Activated CD8-positive, alpha-beta memory T cell treated with anti-CD3 and anti-CD28 coated beads, Interleukin-2, amount 10 ng/mL, durations not matched to agents 7 days and 5 days (primary cell): Measurements from ENCODE around the gene MAT2A. TPM values are rescaled to one million over a fixed set of nuclear protein-coding genes. Genes with fewer than 3 reads are reported as not detected.
"Not testable (repeated sequence)": the region's sequence is repeated elsewhere in the genome, so short reads cannot be mapped to it uniquely, and the experiment has no call there.

Experiments
- ATAC-seq: fragments of 150-1000 bp; cut with Tn5 transposase; one replicate; pipeline ENCODE4 v1.10.0; 2021; ENCODE audit warnings: moderate library complexity
- CTCF ChIA-PET: fragments of 350-600 bp; sonication (Branson Sonifier 250); formaldehyde crosslinking; loops from one replicate; lab custom pipeline; 2021; ENCODE audit warnings: antibody characterized with exemption; lab: Charles Lee
- DNase-seq: peaks from one replicate; pipeline ENCODE4 v3.0.0-alpha.2; 2020
- H3K27ac Mint-ChIP-seq: one replicate; pipeline ENCODE4 v1.8.0; 2021; ENCODE audit warnings: mild to moderate bottlenecking, mixed read lengths
- H3K27me3 Mint-ChIP-seq: one replicate; pipeline ENCODE4 v1.8.0; 2021; ENCODE audit warnings: mixed read lengths
- H3K36me3 Mint-ChIP-seq: one replicate; pipeline ENCODE4 v1.8.0; 2021; ENCODE audit warnings: mild to moderate bottlenecking, mixed read lengths
- H3K4me1 Mint-ChIP-seq: one replicate; pipeline ENCODE4 v1.8.0; 2021; ENCODE audit warnings: mixed read lengths
- H3K4me3 Mint-ChIP-seq: one replicate; pipeline ENCODE4 v1.8.0; 2021; ENCODE audit warnings: mild to moderate bottlenecking, moderate library complexity, mixed read lengths
- H3K9me3 Mint-ChIP-seq: one replicate; pipeline ENCODE4 v1.8.0; 2022; ENCODE audit warnings: low read depth, mixed read lengths
- total RNA-seq, 2 experiments: library from RNA; stranded (reverse); gene quantifications; one replicate each; pipeline ENCODE4 v1.2.3, GENCODE V29; 2021

The MAT2A gene
- total RNA-seq, 2 experiments from 2014 or later: 271 to 336 TPM

DNA sequence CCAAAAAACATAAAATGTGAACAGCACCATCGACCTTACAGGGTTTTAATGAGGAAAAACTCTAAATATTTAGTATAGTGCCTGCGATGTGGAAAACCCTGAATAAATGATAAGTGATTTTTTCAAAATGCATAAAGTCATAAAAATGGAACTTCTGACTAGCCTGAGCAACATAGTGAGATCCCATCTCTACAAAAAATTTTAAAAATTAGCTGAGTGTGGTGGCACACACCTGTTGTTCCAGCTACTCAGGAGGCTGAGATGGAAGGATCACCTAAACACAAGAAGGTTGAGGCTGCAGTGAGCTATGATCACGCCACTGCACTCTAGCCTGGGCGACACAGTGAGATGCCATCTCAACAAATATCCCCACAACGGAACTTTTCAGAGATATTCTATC lies 18.2 kb downstream of the MAT2A start:
- no peak overlapping the region for H3K27ac Mint-ChIP-seq
- H3K4me1 Mint-ChIP-seq: peaks cover 26% of the 10 kb centered on the region
- CTCF ChIA-PET: interaction anchor here (1.2 to 22.1 kb wide), 4 partner anchors 8 to 229 kb away, joined by 3 to 458 read pairs (median 4); partner anchors contain the start of genes SH2D6 and TGOLN2
- H3K4me3 Mint-ChIP-seq: no peak overlapping the region
- no peaks in the 10 kb centered on the region for H3K27me3 Mint-ChIP-seq
- peaks cover 13% of the 10 kb centered on the region for H3K36me3 Mint-ChIP-seq
- no peak for DNase-seq
- no peaks in the 10 kb centered on the region for H3K9me3 Mint-ChIP-seq
- ATAC-seq: no peak

DNA sequence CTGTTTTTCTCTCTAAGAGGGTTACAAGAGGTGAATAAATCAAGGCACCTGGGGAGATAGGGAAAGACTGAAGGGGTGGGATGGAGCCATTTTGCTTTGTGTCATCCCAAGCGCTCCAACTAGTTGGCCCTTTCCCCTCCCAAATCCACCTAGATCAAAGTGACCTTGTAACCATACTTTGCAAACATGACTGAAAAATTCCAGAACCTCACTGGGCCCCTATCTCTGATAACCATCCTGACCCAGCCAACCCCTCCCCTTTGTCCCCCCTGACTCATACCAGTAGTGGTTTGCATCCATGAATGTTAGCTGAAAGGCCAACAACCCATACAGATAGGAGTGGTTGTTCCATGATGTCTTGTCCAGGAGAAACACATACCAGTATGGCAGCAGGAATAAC lies 19.2 kb downstream of the MAT2A start:
- Mint-ChIP-seq H3K36me3 (peaks cover 10% of the 10 kb centered on the region), H3K27ac (no peak overlapping the region), H3K4me3 (no peak overlapping the region)

DNA sequence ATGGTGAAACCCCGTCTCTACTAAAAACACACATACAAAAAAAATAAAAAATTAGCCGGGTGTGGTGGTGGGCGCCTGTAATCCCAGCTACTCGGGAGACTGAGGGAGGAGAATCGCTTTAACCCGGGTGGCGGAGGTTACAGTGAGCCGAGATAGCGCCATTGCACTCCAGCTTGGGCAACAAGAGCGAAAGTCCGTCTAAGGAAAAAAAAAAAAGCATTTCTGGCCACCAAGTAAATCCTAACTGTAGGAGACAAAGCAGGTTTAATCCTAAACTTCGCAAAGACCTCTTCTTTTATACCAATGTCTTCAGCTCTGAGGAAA lies 21.4 kb downstream of the MAT2A start:
- H3K4me1 Mint-ChIP-seq: peaks cover 32% of the 10 kb centered on the region
- not testable (repeated sequence) for ATAC-seq

More for the DNA sequence above, 19.2 kb downstream of the MAT2A start:
- CTCF ChIA-PET: interaction anchor here (1.1 to 1.5 kb wide), 2 partner anchors 25 to 139 kb away, joined by 3 to 6 read pairs; no protein-coding TSS in a partner anchor
- Mint-ChIP-seq H3K9me3 (no peaks in the 10 kb centered on the region), H3K4me1 (peaks cover 28% of the 10 kb centered on the region), H3K27me3 (no peaks in the 10 kb centered on the region)
- DNase-seq: no peak
- no peak for ATAC-seq

DNA sequence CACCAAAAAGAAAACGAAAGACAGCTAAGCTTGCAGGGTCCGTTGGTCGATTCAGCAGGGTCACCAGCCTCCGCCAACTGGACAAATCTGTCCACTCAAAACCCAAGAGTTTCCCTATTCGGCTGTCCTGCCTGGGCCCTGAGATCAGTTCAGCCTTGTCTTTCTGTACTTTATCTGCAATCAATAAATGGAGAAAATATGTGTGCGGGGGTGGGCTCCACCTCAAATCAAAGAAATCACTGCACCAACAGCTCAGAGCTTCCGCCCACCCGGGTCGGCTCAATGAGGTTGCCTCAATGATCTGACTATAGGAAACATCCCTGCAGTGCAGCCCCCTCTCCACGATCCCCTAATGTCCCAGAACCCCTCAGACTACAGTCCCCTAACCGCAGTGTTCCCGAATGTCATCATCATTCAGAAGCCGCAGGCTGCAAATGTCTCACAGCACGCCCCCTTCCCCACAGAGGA lies 21.9 kb downstream of the MAT2A start:
- CTCF ChIA-PET: interaction anchor here (0.9 to 2.4 kb wide), 8 partner anchors 9 to 261 kb away, joined by 3 to 19 read pairs (median 4); partner anchors contain the start of genes SH2D6 and VAMP8
- H3K4me1 Mint-ChIP-seq: peaks cover 32% of the 10 kb centered on the region
- DNase-seq (no peak), ATAC-seq (peak; percentile 20)
- peak overlapping the region; percentile 91 for H3K27ac Mint-ChIP-seq
- H3K9me3 Mint-ChIP-seq: no peaks in the 10 kb centered on the region
- peaks cover 6% of the 10 kb centered on the region for H3K36me3 Mint-ChIP-seq
- peak overlapping the region; percentile 86 for H3K4me3 Mint-ChIP-seq
- H3K27me3 Mint-ChIP-seq: no peaks in the 10 kb centered on the region

More for the DNA sequence above, 21.4 kb downstream of the MAT2A start:
- H3K9me3 Mint-ChIP-seq, DNase-seq, H3K27me3 Mint-ChIP-seq, H3K36me3 Mint-ChIP-seq: not testable (repeated sequence)
- CTCF ChIA-PET: interaction anchor here (0.9 to 2.4 kb wide), 7 partner anchors 8 to 260 kb away, joined by 3 to 19 read pairs (median 4); partner anchors contain the start of genes SH2D6 and VAMP8
- Mint-ChIP-seq H3K27ac (peak overlapping the region; percentile 91), H3K4me3 (peak overlapping the region; percentile 86)

DNA sequence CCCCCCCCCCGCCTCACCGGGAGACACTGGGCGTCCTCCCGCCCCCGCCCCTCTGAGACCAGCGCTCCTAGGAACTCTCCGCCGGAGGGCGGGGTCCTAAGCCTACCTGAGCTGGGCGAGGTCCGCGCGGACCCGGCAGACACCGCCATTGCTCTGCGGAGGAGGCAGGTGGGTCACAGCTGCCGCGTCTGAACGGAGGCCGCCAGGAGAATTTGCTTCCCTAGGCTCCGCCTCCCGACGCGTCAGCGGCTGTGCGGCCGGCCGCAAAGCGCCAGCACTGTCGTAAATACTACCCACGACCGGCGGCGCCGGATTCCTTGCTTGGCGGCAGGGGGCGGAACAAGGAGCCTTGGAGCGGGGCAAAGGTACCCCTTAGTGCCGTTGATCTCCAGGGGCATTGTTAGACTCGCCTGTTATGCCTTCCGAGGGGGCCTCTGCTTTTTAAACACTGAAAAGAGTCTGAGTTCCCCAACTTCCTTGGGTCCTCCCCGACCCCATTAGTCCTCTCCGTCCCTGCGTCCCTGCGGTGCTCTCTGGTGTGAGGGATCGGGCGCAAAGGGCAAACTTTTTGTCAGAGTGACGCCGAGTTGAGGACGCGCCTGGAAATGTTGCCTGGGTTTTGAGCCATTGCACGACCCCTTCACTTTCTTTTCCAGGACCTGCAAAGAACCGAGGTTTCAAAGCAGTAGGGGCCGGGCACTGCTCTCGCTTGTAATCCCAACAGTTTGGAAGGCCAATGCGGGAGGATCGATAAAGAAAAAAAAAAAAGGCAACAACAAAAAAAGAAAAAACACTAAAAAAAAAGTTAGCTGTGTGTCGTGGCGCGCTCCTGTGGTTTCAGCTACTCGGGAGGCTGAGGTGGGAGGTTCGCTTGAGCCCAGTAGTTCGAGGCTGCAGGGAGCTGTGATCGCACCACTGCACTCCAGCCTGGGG lies 22.6 kb downstream of the MAT2A start, which contains the start of gene GGCX:
Gene GGCX, minus strand, starts transcription at position 214 of the 933 bp plus-strand sequence. Its CDS starts 65 bp downstream, at position 149.
- ATAC-seq (peak; percentile 96), DNase-seq (peak; percentile 97)
- CTCF ChIA-PET: interaction anchor here (0.7 to 2.4 kb wide), 10 partner anchors 10 to 262 kb away, joined by 3 to 19 read pairs (median 4); partner anchors contain the start of genes SH2D6 and VAMP8
- H3K9me3 Mint-ChIP-seq: no peaks in the 10 kb centered on the region
- H3K36me3 Mint-ChIP-seq: peaks cover 6% of the 10 kb centered on the region
- peak within 1 kb of the TSS; percentile 86 for H3K4me3 Mint-ChIP-seq
- H3K27me3 Mint-ChIP-seq: no peaks in the 10 kb centered on the region
- peak within 1 kb of the TSS; percentile 97 for H3K27ac Mint-ChIP-seq
- peaks cover 32% of the 10 kb centered on the region for H3K4me1 Mint-ChIP-seq

DNA sequence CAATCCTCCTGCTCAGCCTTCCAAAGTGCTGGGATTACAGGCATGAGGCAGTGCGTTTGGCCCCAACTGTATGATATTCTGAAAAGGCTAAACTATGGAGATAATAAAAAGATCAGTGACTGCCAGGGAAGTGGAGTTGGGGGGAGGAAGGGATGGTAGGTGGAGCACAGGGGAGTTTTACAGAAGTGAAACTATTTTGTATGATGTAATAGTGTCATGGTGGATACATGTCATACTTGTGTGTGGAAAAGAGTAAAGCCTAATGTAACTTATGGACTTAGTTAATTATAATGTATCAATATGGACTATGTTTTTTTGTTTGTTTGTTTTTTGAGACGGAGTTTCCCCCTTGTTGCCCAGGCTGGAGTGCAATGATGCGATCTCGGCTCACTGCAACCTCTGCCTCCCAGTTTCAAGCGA lies 25.2 kb downstream of the MAT2A start:
- H3K4me3 Mint-ChIP-seq: no peak overlapping the region
- H3K27ac Mint-ChIP-seq: no peak overlapping the region
- CTCF ChIA-PET: interaction anchor here (0.7 kb wide), 1 partner anchor 172 kb away, joined by 3 read pairs; no protein-coding TSS in a partner anchor

DNA sequence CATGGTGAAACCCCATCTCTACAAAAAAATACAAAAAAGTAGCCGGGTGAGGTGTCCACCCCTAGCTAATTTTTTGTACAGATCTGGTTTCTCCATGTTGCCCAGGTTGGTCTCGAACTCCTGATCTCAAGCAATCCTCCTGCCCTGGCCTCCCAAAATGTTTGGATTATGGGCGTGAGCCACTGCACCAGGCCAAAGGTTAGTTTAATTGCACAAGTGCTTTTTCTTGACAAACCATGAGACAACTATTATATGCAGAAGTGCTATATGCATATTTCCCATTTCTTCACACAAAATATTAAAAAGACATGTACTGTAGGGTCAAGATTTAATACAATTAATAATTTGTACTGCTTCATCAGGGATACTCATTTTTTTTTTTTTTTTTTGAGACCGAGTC lies 27.3 kb downstream of the MAT2A start:
- Mint-ChIP-seq H3K36me3 (no peaks in the 10 kb centered on the region), H3K9me3 (no peaks in the 10 kb centered on the region), H3K27me3 (peaks cover 13% of the 10 kb centered on the region), H3K27ac (no peak overlapping the region), H3K4me3 (no peak overlapping the region), H3K4me1 (peaks cover 10% of the 10 kb centered on the region)
- ATAC-seq: no peak
- CTCF ChIA-PET: interaction anchor here (0.9 to 1.3 kb wide), 3 partner anchors 26 to 147 kb away, joined by 3 read pairs; no protein-coding TSS in a partner anchor
- DNase-seq: no peak

More for the DNA sequence above, 25.2 kb downstream of the MAT2A start:
- H3K27me3 Mint-ChIP-seq: no peaks in the 10 kb centered on the region
- ATAC-seq (no peak), DNase-seq (no peak)
- no peaks in the 10 kb centered on the region for H3K36me3 Mint-ChIP-seq
- H3K4me1 Mint-ChIP-seq: peaks cover 24% of the 10 kb centered on the region
- no peaks in the 10 kb centered on the region for H3K9me3 Mint-ChIP-seq

DNA sequence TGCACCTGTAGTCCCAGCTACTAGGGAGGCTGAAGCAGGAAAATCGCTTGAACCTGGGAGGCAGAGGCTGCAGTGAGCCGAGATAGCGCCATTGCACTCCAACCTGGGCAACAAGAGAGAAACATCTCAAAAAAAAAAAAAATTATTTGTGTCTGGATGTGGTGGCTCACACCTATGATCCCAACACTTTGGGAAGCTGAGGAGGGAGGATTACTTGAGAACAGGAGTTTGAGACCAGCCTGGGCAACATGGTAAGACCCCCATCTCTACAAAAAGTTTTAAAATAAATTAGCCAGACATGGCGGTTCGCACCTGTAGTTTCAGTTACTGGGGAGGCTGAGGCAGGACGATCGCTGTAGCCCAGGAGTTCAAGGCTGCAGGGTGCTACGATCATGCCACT lies 36.8 kb downstream of the MAT2A start:
- Mint-ChIP-seq H3K9me3 (no peaks in the 10 kb centered on the region), H3K4me1 (peaks cover 21% of the 10 kb centered on the region), H3K27me3 (peaks cover 11% of the 10 kb centered on the region), H3K4me3 (no peak overlapping the region), H3K36me3 (peaks cover 7% of the 10 kb centered on the region), H3K27ac (no peak overlapping the region)
- CTCF ChIA-PET: interaction anchor here (0.7 to 1.0 kb wide), 3 partner anchors 19 to 190 kb away, joined by 3 to 4 read pairs (median 3); no protein-coding TSS in a partner anchor
- ATAC-seq: no peak
- DNase-seq: no peak

DNA sequence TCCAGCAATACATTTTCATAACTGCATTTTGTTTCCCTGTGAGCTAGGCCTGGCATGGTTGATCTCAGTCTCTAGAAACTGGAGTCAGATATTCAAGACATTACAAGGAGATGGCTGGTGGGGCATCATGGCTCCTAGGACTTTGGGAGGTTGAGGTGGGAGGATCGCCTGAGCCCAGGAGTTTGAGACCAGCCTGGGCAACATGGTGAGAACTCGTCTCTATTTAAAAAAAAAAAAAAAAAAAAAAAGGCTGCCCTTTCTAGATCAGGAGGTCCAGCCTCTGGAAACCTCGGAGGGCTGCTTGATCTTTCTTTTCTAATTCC lies 38.1 kb downstream of the MAT2A start:
- H3K9me3 Mint-ChIP-seq: no peaks in the 10 kb centered on the region
- H3K36me3 Mint-ChIP-seq: peaks cover 14% of the 10 kb centered on the region
- H3K4me1 Mint-ChIP-seq: peaks cover 21% of the 10 kb centered on the region
- DNase-seq (no peak), ATAC-seq (no peak)
- peak overlapping the region; percentile 85 for H3K27ac Mint-ChIP-seq
- CTCF ChIA-PET: interaction anchor here (0.7 to 1.2 kb wide), 4 partner anchors 23 to 926 kb away, joined by 3 to 4 read pairs (median 4); no protein-coding TSS in a partner anchor
- H3K27me3 Mint-ChIP-seq: peaks cover 5% of the 10 kb centered on the region
- peak overlapping the region; percentile 98 for H3K4me3 Mint-ChIP-seq

DNA sequence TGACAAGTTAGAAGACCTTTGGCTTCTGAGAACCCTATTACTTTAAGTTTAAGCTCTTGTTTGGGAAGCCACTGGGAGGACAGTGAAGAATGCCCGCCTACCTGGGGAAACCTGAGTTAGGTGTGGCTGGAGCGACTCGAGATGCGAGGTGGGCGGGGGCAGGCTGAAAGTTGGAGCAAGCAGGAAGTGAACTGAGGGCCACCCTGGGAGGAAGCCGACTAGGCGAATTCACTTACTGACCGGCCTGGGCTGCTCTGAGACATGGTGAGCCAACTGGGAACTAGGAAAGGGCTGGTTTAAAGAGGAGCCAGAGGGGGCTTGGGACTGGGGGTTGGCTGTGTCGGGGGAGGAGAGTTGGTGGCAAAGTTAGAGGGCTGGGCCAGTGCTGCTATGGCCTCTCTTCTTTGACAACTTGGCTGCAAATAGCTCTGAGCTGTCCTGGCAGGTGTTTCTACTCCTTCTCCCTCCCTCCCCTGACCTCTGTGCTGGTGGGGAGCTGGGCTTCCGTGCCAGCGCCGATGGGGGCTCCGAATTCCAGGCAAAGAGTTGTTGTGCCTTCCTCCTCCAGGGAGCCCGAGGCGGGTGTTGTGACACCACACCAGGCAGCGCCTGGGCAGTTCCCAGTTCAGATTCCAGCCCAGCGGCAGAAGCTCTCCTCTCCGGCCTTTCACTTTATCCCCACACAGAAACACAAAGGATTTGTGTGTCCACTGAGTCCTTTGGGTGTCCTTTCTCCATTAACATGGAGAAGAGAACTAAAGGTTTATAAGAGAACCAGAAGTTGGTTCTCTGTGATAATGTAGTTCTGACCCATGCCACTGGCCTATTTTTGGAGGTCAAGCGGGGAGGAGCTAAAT lies 38.6 kb downstream of the MAT2A start, which contains the start of gene VAMP8:
Gene VAMP8, plus strand, starts transcription at position 201 of the 857 bp plus-strand sequence. Its CDS starts 61 bp downstream, at position 262.
- ATAC-seq: peak; percentile 90
- Mint-ChIP-seq H3K27me3 (peaks cover 2% of the 10 kb centered on the region), H3K4me1 (peaks cover 21% of the 10 kb centered on the region), H3K36me3 (peaks cover 17% of the 10 kb centered on the region), H3K27ac (peak within 1 kb of the TSS; percentile 85), H3K4me3 (peak within 1 kb of the TSS; percentile 98), H3K9me3 (no peaks in the 10 kb centered on the region)
- peak; percentile 78 for DNase-seq
- CTCF ChIA-PET: interaction anchor here (0.7 to 1.2 kb wide), 6 partner anchors 13 to 927 kb away, joined by 3 to 4 read pairs (median 3); partner anchors contain the start of gene GGCX

DNA sequence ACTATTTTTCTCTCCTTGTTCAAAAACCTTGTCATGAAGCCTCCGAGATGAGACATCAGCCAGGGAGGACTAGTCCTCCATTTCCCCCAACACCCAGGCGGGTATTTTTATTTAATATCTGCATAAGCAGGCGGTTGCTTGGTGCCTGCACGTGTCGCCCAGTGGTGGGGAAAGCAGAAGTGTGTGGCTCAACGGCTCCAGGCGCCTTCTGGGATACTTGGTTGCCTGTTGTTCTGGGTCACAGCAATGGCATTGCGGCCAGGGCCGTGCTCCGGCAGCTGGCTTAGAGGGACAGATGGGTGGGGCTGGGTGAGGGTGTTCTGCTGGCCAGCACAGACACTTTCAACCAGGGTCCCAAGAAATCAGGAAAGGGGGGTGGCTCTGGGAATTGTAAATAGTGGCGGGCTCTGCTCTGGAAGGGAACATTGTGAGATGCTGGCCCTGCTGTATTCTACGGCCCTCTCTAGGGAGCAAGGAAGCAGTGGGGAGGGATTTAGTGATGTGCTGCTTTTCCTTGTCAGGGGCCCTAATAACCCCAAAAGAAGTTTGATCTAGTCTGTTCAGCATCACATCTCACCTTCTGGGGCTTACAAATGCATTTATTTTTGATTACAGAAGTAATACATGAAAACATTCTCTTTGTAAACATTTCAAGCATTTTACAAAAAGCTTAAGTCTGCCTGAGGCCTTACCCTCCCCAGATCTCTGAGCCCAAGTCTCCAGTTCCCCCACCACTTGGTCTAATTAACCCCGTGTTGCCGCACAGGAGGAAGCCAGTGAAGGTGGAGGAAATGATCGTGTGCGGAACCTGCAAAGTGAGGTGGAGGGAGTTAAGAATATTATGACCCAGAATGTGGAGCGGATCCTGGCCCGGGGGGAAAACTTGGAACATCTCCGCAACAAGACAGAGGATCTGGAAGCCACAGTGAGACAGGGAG lies 39.5 kb downstream of the MAT2A start:
- DNase-seq: peak; percentile 49
- peak overlapping the region; percentile 85 for H3K27ac Mint-ChIP-seq
- CTCF ChIA-PET: interaction anchor here (0.6 to 1.2 kb wide), 4 partner anchors 13 to 204 kb away, joined by 3 read pairs; partner anchors contain the start of gene GGCX
- peak; percentile 25 for ATAC-seq
- peaks cover 25% of the 10 kb centered on the region for H3K4me1 Mint-ChIP-seq
- peaks cover 21% of the 10 kb centered on the region for H3K36me3 Mint-ChIP-seq
- H3K9me3 Mint-ChIP-seq: no peaks in the 10 kb centered on the region
- H3K4me3 Mint-ChIP-seq: peak overlapping the region; percentile 98
- no peaks in the 10 kb centered on the region for H3K27me3 Mint-ChIP-seq
